ENCODE measurements around the gene USP37.
A peak's percentile ranks its signal among the peaks of the same experiment; 100 is the strongest.
"Not testable (repeated sequence)": the region's sequence is repeated elsewhere in the genome, so short reads cannot be mapped to it uniquely, and the experiment has no call there.

USP37 gene

GRCh38 chr2:218568190-218569037 lies at the start of gene USP37, which contains the start of gene CNOT9:
TSS of gene USP37 (minus strand) at chr2:218568351. CDS start at chr2:218558653, 9,698 bp downstream.
TSS of gene CNOT9 (plus strand) at chr2:218568839. CDS start at chr2:218568955, 116 bp downstream.
- DNase-seq (ENCODE audit: low read depth): peak; percentile 95

GRCh38 chr2:218615868-218616315 lies 47.7 kb upstream of the USP37 start:
- DNase-seq (ENCODE audit: low read depth): no peak

GRCh38 chr2:218607436-218608115 lies 39.4 kb upstream of the USP37 start, which contains the start of gene PLCD4:
TSS of gene PLCD4 (plus strand) at chr2:218607899. CDS start at chr2:218615740, 7,841 bp downstream.
- DNase-seq (ENCODE audit: low read depth): peak; percentile 32

- DNase-seq (ENCODE audit: low read depth): peak; percentile 13
Measured at GRCh38 chr2:218605432-218605831, 37.3 kb upstream of the USP37 start.

- DNase-seq (ENCODE audit: low read depth): no peak
Measured at GRCh38 chr2:218585541-218585940, 17.4 kb upstream of the USP37 start.

- DNase-seq (ENCODE audit: low read depth): no peak
Measured at GRCh38 chr2:218583983-218584850, 16.1 kb upstream of the USP37 start.

- DNase-seq (ENCODE audit: low read depth): peak; percentile 25
Measured at GRCh38 chr2:218582076-218582475, 13.9 kb upstream of the USP37 start.

GRCh38 chr2:218578272-218578877 lies 10.2 kb upstream of the USP37 start:
- no peak for DNase-seq (ENCODE audit: low read depth)

- no peak for DNase-seq (ENCODE audit: low read depth)
Measured at GRCh38 chr2:218577482-218578220, 9.5 kb upstream of the USP37 start.

GRCh38 chr2:218576854-218577253 lies 8.7 kb upstream of the USP37 start:
- no peak for DNase-seq (ENCODE audit: low read depth)

GRCh38 chr2:218570850-218571249 lies 2.7 kb upstream of the USP37 start:
- no peak for DNase-seq (ENCODE audit: low read depth)

GRCh38 chr2:218569661-218570500 lies 1.7 kb upstream of the USP37 start:
- DNase-seq (ENCODE audit: low read depth): peak; percentile 24

- DNase-seq (ENCODE audit: low read depth): peak; percentile 42
Measured at GRCh38 chr2:218569038-218569431, 884 bp upstream of the USP37 start.

- no peak for DNase-seq (ENCODE audit: low read depth)
Measured at GRCh38 chr2:218567797-218568189, 358 bp downstream of the USP37 start.

- no peak for DNase-seq (ENCODE audit: low read depth)
Measured at GRCh38 chr2:218566296-218566695, 1.9 kb downstream of the USP37 start.

GRCh38 chr2:218564056-218564455 lies 4.1 kb downstream of the USP37 start:
- DNase-seq (ENCODE audit: low read depth): no peak

- no peak for DNase-seq (ENCODE audit: low read depth)
Measured at GRCh38 chr2:218558986-218559385, 9.2 kb downstream of the USP37 start.

GRCh38 chr2:218557941-218558340 lies 10.2 kb downstream of the USP37 start:
- DNase-seq (ENCODE audit: low read depth): no peak

GRCh38 chr2:218555527-218555926 lies 12.6 kb downstream of the USP37 start:
- DNase-seq (ENCODE audit: low read depth): no peak

- not testable (repeated sequence) for DNase-seq (ENCODE audit: low read depth)
Measured at GRCh38 chr2:218554225-218554624, 13.9 kb downstream of the USP37 start.

Data from GM04504 (cell line).